ENCODE measurements around the gene SMC5.

- no peak for TF ChIP-seq RAD21 (IDR thresholded peaks at IDR 0.05 in 1 of 2, conservative IDR thresholded peaks at IDR 0.05 in 1 of 2; ENCODE audit: low read depth in 2 of 2, low read length in 2 of 2)
- no peak for TF ChIP-seq CTCF (IDR thresholded peaks at IDR 0.05; ENCODE audit: control extremely low read depth in 1 of 3, insufficient read depth in 1 of 3, low read depth in 1 of 3, low read length in 3 of 3)
- no peak for TF ChIP-seq MAX (IDR thresholded peaks at IDR 0.05)
- no peak for TF ChIP-seq GTF2F1 (IDR thresholded peaks at IDR 0.05; ENCODE audit: borderline replicate concordance, low read depth, low read length)
- TF ChIP-seq POLR2A (IDR thresholded peaks at IDR 0.05; ENCODE audit: control extremely low read depth in 1 of 2, low read depth in 2 of 2, low read length in 2 of 2), result no peak
- TF ChIP-seq YY1 (IDR thresholded peaks at IDR 0.05; ENCODE audit: low read depth, low read length), result no peak
- no peak for TF ChIP-seq POLR2AphosphoS5 (IDR thresholded peaks at IDR 0.05; ENCODE audit: low read depth, low read length)
- TF ChIP-seq POU5F1 (IDR thresholded peaks at IDR 0.05; ENCODE audit: low read depth, low read length), result no peak
- TF ChIP-seq EZH2 (IDR thresholded peaks at IDR 0.05; ENCODE audit: low read depth, low read length, severe bottlenecking), result no peak
- no peak for TF ChIP-seq EP300 (IDR thresholded peaks at IDR 0.05; ENCODE audit: borderline replicate concordance in 1 of 2, low read depth in 2 of 2, low read length in 2 of 2)
- no peak for TF ChIP-seq ZNF274 (IDR thresholded peaks at IDR 0.05; ENCODE audit: borderline replicate concordance, extremely low read depth, low read length)
- no peak for TF ChIP-seq USF2 (IDR thresholded peaks at IDR 0.05; ENCODE audit: low read length)
Measured at GRCh38 chr9:70392850-70393249, 134.1 kb downstream of the SMC5 start.
